Fibroblast of lung (primary cell): ENCODE results near the gene DLGAP1. TPM values are rescaled to one million over a fixed set of nuclear protein-coding genes. Genes with fewer than 3 reads are reported as not detected.

ENCODE experiments used
- DNase-seq, 2 donors: peaks; one replicate each; pipeline versions ENCODE4 v3.0.0 to v3.0.0-alpha.2; 2010; ENCODE audit warnings: low read depth in 2 of 2
- H2AFZ ChIP-seq: 2 replicates; pipeline ENCODE4 v1.5.1; 2012; ENCODE audit warnings: low read length, control low read depth, inconsistent platforms
- H3K27ac ChIP-seq: 2 replicates; pipeline ENCODE4 v1.5.1; 2011; ENCODE audit warnings: low read length, control low read depth; ENCODE audit not compliant: insufficient read depth
- H3K27me3 ChIP-seq: 2 replicates; pipeline ENCODE4 v1.5.1; 2011; ENCODE audit warnings: mild to moderate bottlenecking, low read length; ENCODE audit not compliant: control insufficient read depth, insufficient read depth
- H3K36me3 ChIP-seq: 2 replicates; pipeline ENCODE4 v1.5.1; 2011; ENCODE audit warnings: low read length; ENCODE audit not compliant: control insufficient read depth, insufficient read depth
- H3K4me1 ChIP-seq: 2 replicates; pipeline ENCODE4 v1.5.1; 2011; ENCODE audit warnings: low read length; ENCODE audit not compliant: control insufficient read depth, insufficient read depth; ENCODE audit errors: extremely low read depth
- H3K4me2 ChIP-seq: 2 replicates; pipeline ENCODE4 v1.5.1; 2011; ENCODE audit warnings: low read length, control low read depth; ENCODE audit not compliant: insufficient read depth; ENCODE audit errors: extremely low read depth
- H3K4me3 ChIP-seq, 4 experiments: fragments of 200-600 bp in 1 of 4; sonication (generic) in 1 of 4; replicated peaks in 1 of 4; 2 replicates each; pipeline ENCODE4 v1.5.1; 2011 to 2016; ENCODE audit warnings: low read length in 4 of 4, low read depth in 3 of 4, mild to moderate bottlenecking in 3 of 4, control low read depth in 2 of 4, inconsistent platforms in 1 of 4, mixed read lengths in 1 of 4; ENCODE audit not compliant: insufficient read depth in 1 of 4; ENCODE audit errors: control extremely low read depth in 1 of 4
- H3K79me2 ChIP-seq: 2 replicates; pipeline ENCODE4 v1.5.1; 2012; ENCODE audit warnings: mild to moderate bottlenecking, low read length, inconsistent platforms; ENCODE audit not compliant: control insufficient read depth, insufficient read depth
- H3K9ac ChIP-seq: 2 replicates; pipeline ENCODE4 v1.5.1; 2011; ENCODE audit warnings: mild to moderate bottlenecking, low read length, control low read depth; ENCODE audit not compliant: insufficient read depth
- H3K9me3 ChIP-seq: 2 replicates; pipeline ENCODE4 v1.5.1; 2012; ENCODE audit warnings: low read depth, low read length; ENCODE audit not compliant: control insufficient read depth, insufficient read depth
- H4K20me1 ChIP-seq: 2 replicates; pipeline ENCODE4 v1.5.1; 2011; ENCODE audit warnings: low read length; ENCODE audit not compliant: control insufficient read depth, insufficient read depth; ENCODE audit errors: extremely low read depth
- CTCF ChIP-seq, 2 donors: IDR thresholded peaks in 1 of 2; conservative IDR thresholded peaks in 1 of 2; 1 replicate in 1 of 2; 2 replicates in 1 of 2; pipeline ENCODE4 v1.5.1; 2011 to 2012; ENCODE audit warnings: low read length in 2 of 2, control low read depth in 1 of 2, inconsistent platforms in 1 of 2, low read depth in 1 of 2, mild to moderate bottlenecking in 1 of 2
- EZH2 ChIP-seq: IDR thresholded peaks from 2 replicates; pipeline ENCODE4 v1.5.1; 2012; ENCODE audit warnings: low read length, control low read depth, mild to moderate bottlenecking; ENCODE audit errors: missing control alignments
- polyA plus RNA-seq, 2 donors: library from polyadenylated mRNA; depleted of rRNA in 1 of 2; stranded (reverse) in 1 of 2; unstranded in 1 of 2; fragments of >200 nt; gene quantifications; 2 replicates each; pipeline ENCODE4 v1.2.1, GENCODE V29; 2011 to 2012; ENCODE audit warnings: missing spikeins in 1 of 2
- total RNA-seq: library from RNA; depleted of rRNA; stranded (reverse); fragments of >200 nt; gene quantifications from 2 replicates; pipeline ENCODE4 v1.2.1, GENCODE V29; 2014

DLGAP1 gene
- total and polyA plus RNA-seq, 2 donors (not counting 1 experiment from before 2014, with no cell fraction given) = 0.16 to 0.17 TPM

GRCh38 chr18:4237664-4238041 is 217.5 kb downstream of the DLGAP1 start:
- no peak for TF ChIP-seq CTCF (conservative IDR thresholded peaks at IDR 0.05 in 1 of 2, IDR thresholded peaks at IDR 0.05 in 1 of 2; ENCODE audit: low read depth in 1 of 2, low read length in 2 of 2)
- TF ChIP-seq EZH2 = no peak
- no peaks in the 10 kb centered on the region for H3K4me1 ChIP-seq

GRCh38 chr18:4236940-4237663 is 218.0 kb downstream of the DLGAP1 start:
- Histone ChIP-seq H4K20me1 (no peaks in the 10 kb centered on the region), H3K4me3 (no peak overlapping the region), H3K9ac (no peak overlapping the region), H3K79me2 (no peaks in the 10 kb centered on the region), H3K9me3 (no peaks in the 10 kb centered on the region), H3K4me1 (no peaks in the 10 kb centered on the region), H3K4me2 (no peak overlapping the region), H2AFZ (no peak overlapping the region), H3K27ac (no peak overlapping the region), H3K27me3 (no peaks in the 10 kb centered on the region), H3K36me3 (no peaks in the 10 kb centered on the region)
- TF ChIP-seq EZH2 (no peak), CTCF (conservative IDR thresholded peaks at IDR 0.05 in 1 of 2, IDR thresholded peaks at IDR 0.05 in 1 of 2; ENCODE audit: low read depth in 1 of 2, low read length in 2 of 2) (no peak)
- DNase-seq = no peak

More at GRCh38 chr18:4237664-4238041, 217.5 kb downstream of the DLGAP1 start:
- no peak overlapping the region for H3K4me3 ChIP-seq
- H3K27ac ChIP-seq = no peak overlapping the region
- H4K20me1 ChIP-seq = no peaks in the 10 kb centered on the region
- H3K9me3 ChIP-seq = no peaks in the 10 kb centered on the region
- H3K4me2 ChIP-seq = no peak overlapping the region
- no peak for DNase-seq
- no peak overlapping the region for H3K9ac ChIP-seq
- no peaks in the 10 kb centered on the region for H3K36me3 ChIP-seq
- no peaks in the 10 kb centered on the region for H3K27me3 ChIP-seq
- no peak overlapping the region for H2AFZ ChIP-seq
- H3K79me2 ChIP-seq = no peaks in the 10 kb centered on the region

GRCh38 chr18:4233468-4233867 is 221.6 kb downstream of the DLGAP1 start:
- Histone ChIP-seq H3K4me3 (no peak overlapping the region), H3K36me3 (no peaks in the 10 kb centered on the region), H2AFZ (no peak overlapping the region), H3K79me2 (no peaks in the 10 kb centered on the region), H3K9me3 (no peaks in the 10 kb centered on the region), H4K20me1 (no peaks in the 10 kb centered on the region), H3K4me1 (no peaks in the 10 kb centered on the region), H3K27me3 (no peaks in the 10 kb centered on the region), H3K4me2 (no peak overlapping the region), H3K27ac (no peak overlapping the region), H3K9ac (no peak overlapping the region)
- TF ChIP-seq EZH2 (no peak), CTCF (conservative IDR thresholded peaks at IDR 0.05 in 1 of 2, IDR thresholded peaks at IDR 0.05 in 1 of 2; ENCODE audit: low read depth in 1 of 2, low read length in 2 of 2) (no peak)
- DNase-seq = no peak
